AG04449 (cell line): ENCODE results near the gene EPHA10.
"Not testable (repeated sequence)": the region's sequence is repeated elsewhere in the genome, so short reads cannot be mapped to it uniquely, and the experiment has no call there.

Experiments
- CTCF ChIA-PET: fragments of 350-600 bp; formaldehyde crosslinking; extraction: SDS; loops from one replicate; lab custom pipeline; 2021; ENCODE audit warnings: antibody characterized with exemption; lab: Yijun Ruan, JAX
- POLR2A ChIA-PET: fragments of 400-600, 350-600 bp; formaldehyde crosslinking; extraction: SDS; loops from one replicate; lab custom pipeline; 2020; ENCODE audit warnings: antibody characterized with exemption, inconsistent platforms; lab: Yijun Ruan, JAX
- DNase-seq: peaks from one replicate; pipeline ENCODE4 v3.0.0-alpha.2; 2010; ENCODE audit warnings: low read depth, low spot score
- H3K4me3 ChIP-seq: 2 replicates; pipeline ENCODE4 v1.5.1; 2011; ENCODE audit warnings: low read depth, mild to moderate bottlenecking, control low read depth, low read length
- CTCF ChIP-seq: IDR thresholded peaks from one replicate; pipeline ENCODE4 v1.5.1; 2011; ENCODE audit warnings: mild to moderate bottlenecking, moderate library complexity, low read length, control low read depth, inconsistent platforms; ENCODE audit not compliant: insufficient read depth; ENCODE audit errors: missing control alignments

Gene EPHA10

GRCh38 chr1:37688926-37689325 lies 76.0 kb downstream of the EPHA10 start:
- no peak for DNase-seq
- H3K4me3 ChIP-seq = peak overlapping the region; percentile 81; the same call in 1 of the 2 replicates
- POLR2A ChIA-PET = interaction anchor here (0.6 to 0.9 kb wide), 2 partner anchors 9 to 93 kb away, joined by 3 read pairs; partner anchors contain the start of gene GNL2
- CTCF ChIA-PET = interaction anchor here (1.2 to 7.1 kb wide), 5 partner anchors 8 to 217 kb away, joined by 4 to 57 read pairs (median 12); no protein-coding TSS in a partner anchor
- TF ChIP-seq CTCF = no peak

GRCh38 chr1:37687764-37688163 lies 77.2 kb downstream of the EPHA10 start:
- H3K4me3 ChIP-seq, POLR2A ChIA-PET, DNase-seq: not testable (repeated sequence)
- CTCF ChIA-PET = interaction anchor here (1.1 to 18.6 kb wide), 2 partner anchors 9 to 86 kb away, joined by 3 to 382 read pairs; partner anchors contain the start of gene GNL2

DNA sequence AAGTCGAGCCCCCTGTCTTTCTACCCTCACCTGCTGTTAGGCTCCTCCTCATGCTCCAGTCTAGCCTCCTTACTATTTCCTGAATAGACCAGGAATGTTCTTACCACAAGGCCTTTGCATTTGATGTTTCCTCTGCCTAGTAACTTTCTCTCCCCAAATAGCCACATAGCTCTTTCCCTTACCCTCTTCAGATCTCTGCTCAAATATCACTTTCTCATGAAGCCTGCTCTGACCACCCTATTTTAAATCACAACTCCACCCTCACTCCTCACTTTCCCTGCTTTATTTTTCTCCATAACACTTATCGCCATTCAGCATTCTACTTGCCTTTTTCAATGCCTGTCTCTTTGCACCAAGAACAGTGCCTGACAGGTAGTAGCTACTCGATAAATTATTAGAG lies 79.2 kb downstream of the EPHA10 start:
- CTCF ChIA-PET = interaction anchor here (1.2 to 18.6 kb wide), 7 partner anchors 11 to 230 kb away, joined by 3 to 382 read pairs (median 43); partner anchors contain the start of genes GNL2 and MEAF6
- no peak for TF ChIP-seq CTCF
- POLR2A ChIA-PET = no interaction called here
- no peak overlapping the region for H3K4me3 ChIP-seq
- DNase-seq = no peak

DNA sequence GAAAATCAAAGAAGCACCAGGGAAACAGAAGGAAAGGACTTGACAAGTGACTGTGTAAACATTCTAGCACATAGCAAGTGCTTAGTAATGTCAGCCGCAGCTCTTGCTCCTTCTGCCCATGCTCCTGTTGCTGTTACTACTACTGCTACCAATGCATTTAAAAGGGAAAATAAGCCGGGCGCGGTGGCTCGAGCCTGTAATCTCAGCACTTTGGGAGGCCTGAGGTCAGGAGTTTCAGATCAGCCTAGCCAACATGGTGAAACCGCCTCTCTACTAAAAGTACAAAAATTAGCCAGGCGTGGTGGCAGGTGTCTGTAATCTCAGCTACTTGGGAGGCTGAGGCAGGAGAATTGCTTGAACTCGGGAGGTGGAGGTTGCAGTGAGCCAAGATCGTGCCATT lies 80.7 kb downstream of the EPHA10 start:
- POLR2A ChIA-PET, DNase-seq, H3K4me3 ChIP-seq: not testable (repeated sequence)
- CTCF ChIA-PET = interaction anchor here (0.6 to 18.6 kb wide), 15 partner anchors 8 to 1167 kb away, joined by 3 to 382 read pairs (median 15); partner anchors contain the start of genes CDCA8, DNALI1, GNL2 and MEAF6

GRCh38 chr1:37682334-37682987 lies 82.5 kb downstream of the EPHA10 start:
- CTCF ChIA-PET = interaction anchor here (0.7 to 18.6 kb wide), 44 partner anchors 9 to 1166 kb away, joined by 3 to 382 read pairs (median 5); partner anchors contain the start of genes CDCA8, GNL2, MEAF6 and MTF1
- H3K4me3 ChIP-seq = no peak overlapping the region
- peak; percentile 79 for TF ChIP-seq CTCF
- POLR2A ChIA-PET = no interaction called here
- no peak for DNase-seq

- TF ChIP-seq CTCF = no peak
- DNase-seq = no peak
- POLR2A ChIA-PET = no interaction called here
- CTCF ChIA-PET = interaction anchor here (0.7 to 18.6 kb wide), 21 partner anchors 9 to 1165 kb away, joined by 3 to 382 read pairs (median 8); partner anchors contain the start of genes CDCA8, GNL2 and MEAF6
- H3K4me3 ChIP-seq = no peak overlapping the region
Observed at GRCh38 chr1:37680933-37681332, 84.0 kb downstream of the EPHA10 start.

DNA sequence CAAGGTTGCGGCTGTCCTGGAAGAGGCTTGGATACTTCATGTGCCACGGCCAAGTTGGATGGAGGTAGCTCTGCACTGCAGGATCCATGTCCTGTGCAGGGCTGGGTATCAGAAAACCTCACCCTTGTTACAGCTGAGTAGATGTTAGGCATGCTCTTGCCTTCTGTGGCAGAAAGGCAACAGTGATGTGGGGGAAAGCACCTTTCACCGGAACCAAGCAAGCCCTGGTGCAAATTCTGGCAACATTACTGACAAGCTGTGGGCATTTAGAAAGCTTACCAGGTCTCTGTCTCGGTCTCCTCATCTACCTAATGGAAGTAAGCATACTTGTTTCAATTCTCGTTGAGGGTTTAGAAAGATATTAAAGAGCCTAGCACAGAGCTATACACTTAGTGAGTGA lies 87.1 kb downstream of the EPHA10 start:
- ChIA-PET POLR2A (no interaction called here), CTCF (interaction anchor here (1.0 to 18.6 kb wide), 6 partner anchors 9 to 222 kb away, joined by 3 to 382 read pairs (median 30); partner anchors contain the start of genes CDCA8 and GNL2)
- no peak for TF ChIP-seq CTCF
- no peak for DNase-seq
- no peak overlapping the region for H3K4me3 ChIP-seq
